CD4-positive, CD25-positive, alpha-beta regulatory T cell (primary cell): ENCODE data around the gene NFE2L3. TPM values are rescaled to one million over a fixed set of nuclear protein-coding genes. Genes with fewer than 3 reads are reported as not detected.
A peak's percentile ranks its signal among the peaks of the same experiment; 100 is the strongest.
"Not testable (repeated sequence)": the region's sequence is repeated elsewhere in the genome, so short reads cannot be mapped to it uniquely, and the experiment has no call there.

Experiments used
- ATAC-seq, 2 donors: fragments of 150-1000 bp; cut with Tn5 transposase; one replicate each; pipeline ENCODE4 v1.10.0; 2021; ENCODE audit warnings: low read depth in 2 of 2, moderate number of reproducible peaks in 2 of 2, moderate library complexity in 1 of 2
- DNase-seq, 3 donors: peaks; one replicate each; pipeline versions ENCODE4 v3.0.0 to v3.0.0-alpha.2; 2012 to 2022; ENCODE audit warnings: mixed read lengths in 1 of 3
- H3K27ac ChIP-seq: one replicate; pipeline ENCODE4 v1.7.0; 2013; ENCODE audit warnings: mild to moderate bottlenecking, low read length; ENCODE audit not compliant: insufficient read depth, poor library complexity, severe bottlenecking
- H3K27me3 ChIP-seq: one replicate; pipeline ENCODE4 v1.7.0; 2013; ENCODE audit warnings: low read length; ENCODE audit not compliant: control insufficient read depth, insufficient read depth
- H3K36me3 ChIP-seq: one replicate; pipeline ENCODE4 v1.7.0; 2013; ENCODE audit warnings: mild to moderate bottlenecking, low read length, moderate library complexity; ENCODE audit not compliant: control insufficient read depth, insufficient read depth
- H3K4me1 ChIP-seq: 2 replicates; pipeline ENCODE4 v1.7.0; 2013; ENCODE audit warnings: mild to moderate bottlenecking, low read length; ENCODE audit not compliant: insufficient read depth, control insufficient read depth, poor library complexity, severe bottlenecking
- H3K4me3 ChIP-seq: one replicate; pipeline ENCODE4 v1.7.0; 2013; ENCODE audit warnings: low read depth, mild to moderate bottlenecking, low read length, moderate library complexity
- H3K9me3 ChIP-seq, 2 experiments: 1 replicate in 1 of 2; 2 replicates in 1 of 2; pipeline ENCODE4 v1.7.0; 2013; ENCODE audit warnings: low read length in 2 of 2, mild to moderate bottlenecking in 1 of 2, moderate library complexity in 1 of 2; ENCODE audit not compliant: control insufficient read depth in 2 of 2
- H3K27ac Mint-ChIP-seq, 3 donors: one replicate each; pipeline ENCODE4 v1.8.0; 2020 to 2022; ENCODE audit warnings: mild to moderate bottlenecking in 3 of 3, mixed read lengths in 3 of 3, moderate library complexity in 2 of 3
- H3K27me3 Mint-ChIP-seq: one replicate; pipeline ENCODE4 v1.8.0; 2022; ENCODE audit warnings: mild to moderate bottlenecking, mixed read lengths
- H3K36me3 Mint-ChIP-seq: one replicate; pipeline ENCODE4 v1.8.0; 2020; ENCODE audit warnings: mixed read lengths
- H3K4me1 Mint-ChIP-seq, 4 donors: one replicate each; pipeline ENCODE4 v1.8.0; 2020 to 2022; ENCODE audit warnings: mixed read lengths in 4 of 4, mild to moderate bottlenecking in 1 of 4
- H3K4me3 Mint-ChIP-seq, 4 donors: one replicate each; pipeline ENCODE4 v1.8.0; 2020 to 2022; ENCODE audit warnings: mild to moderate bottlenecking in 4 of 4, mixed read lengths in 4 of 4, moderate library complexity in 3 of 4
- H3K9me3 Mint-ChIP-seq, 7 donors: one replicate each; pipeline ENCODE4 v1.8.0; 2020 to 2022; ENCODE audit warnings: mixed read lengths in 7 of 7, mild to moderate bottlenecking in 3 of 7, moderate library complexity in 2 of 7
- polyA plus RNA-seq, 4 donors: library from polyadenylated mRNA; unstranded; fragments of 300-500 nt; fragmentation: Illumina TruSeq; gene quantifications; one replicate each; pipeline ENCODE4 v1.2.3, GENCODE V29; 2021
- total RNA-seq: library from RNA; stranded (reverse); gene quantifications from one replicate; pipeline ENCODE4 v1.2.3, GENCODE V29; 2022

NFE2L3 gene
- total and polyA plus RNA-seq, 5 donors from 2014 or later, result 8.8 to 13.9 (median 12.8) TPM

- no peaks in the 10 kb centered on the region for H3K36me3 Mint-ChIP-seq
- peaks cover 18% of the 10 kb centered on the region for H3K27me3 Mint-ChIP-seq
- H3K4me3 Mint-ChIP-seq, result no peak overlapping the region
- no peaks in the 10 kb centered on the region for H3K9me3 ChIP-seq
- H3K27ac ChIP-seq, result no peak overlapping the region
- H3K27me3 ChIP-seq, result no peaks in the 10 kb centered on the region
- no peak overlapping the region for H3K27ac Mint-ChIP-seq
- H3K4me1 ChIP-seq, result no peaks in the 10 kb centered on the region
- no peak overlapping the region for H3K4me3 ChIP-seq
- peaks cover 0 to 10% (median 0%) of the 10 kb centered on the region in 4 donors for H3K4me1 Mint-ChIP-seq
- DNase-seq, result no peak
- peaks cover 0 to 2% (median 0%) of the 10 kb centered on the region in 7 donors for H3K9me3 Mint-ChIP-seq
- ATAC-seq, result no peak
- H3K36me3 ChIP-seq, result no peaks in the 10 kb centered on the region
These were observed 11.6 kb upstream of the NFE2L3 start for GRCh38 chr7:26140380-26140779.

GRCh38 chr7:26141077-26141476 is 10.9 kb upstream of the NFE2L3 start:
- no peak for ATAC-seq
- Histone ChIP-seq H3K36me3 (no peaks in the 10 kb centered on the region), H3K4me1 (no peaks in the 10 kb centered on the region), H3K4me3 (no peak overlapping the region), H3K9me3 (no peaks in the 10 kb centered on the region), H3K27ac (no peak overlapping the region), H3K27me3 (no peaks in the 10 kb centered on the region)
- no peaks in the 10 kb centered on the region for H3K36me3 Mint-ChIP-seq
- peak overlapping the region in 1 of 4 donors; percentile 72 for H3K4me3 Mint-ChIP-seq
- H3K27me3 Mint-ChIP-seq, result peaks cover 21% of the 10 kb centered on the region
- DNase-seq, result no peak
- no peaks in the 10 kb centered on the region for H3K9me3 Mint-ChIP-seq
- H3K4me1 Mint-ChIP-seq, result peaks cover 0 to 10% (median 0%) of the 10 kb centered on the region in 4 donors
- no peak overlapping the region for H3K27ac Mint-ChIP-seq

- H3K36me3 ChIP-seq, result no peaks in the 10 kb centered on the region
- DNase-seq, result no peak
- no peak overlapping the region for H3K27ac ChIP-seq
- H3K36me3 Mint-ChIP-seq, result no peaks in the 10 kb centered on the region
- no peak overlapping the region for H3K4me3 ChIP-seq
- H3K27me3 ChIP-seq, result no peaks in the 10 kb centered on the region
- ATAC-seq, result no peak
- H3K9me3 ChIP-seq, result no peaks in the 10 kb centered on the region
- peaks cover 0 to 10% (median 0%) of the 10 kb centered on the region in 4 donors for H3K4me1 Mint-ChIP-seq
- no peaks in the 10 kb centered on the region for H3K4me1 ChIP-seq
- no peak overlapping the region for H3K4me3 Mint-ChIP-seq
- H3K27ac Mint-ChIP-seq, result no peak overlapping the region
- H3K27me3 Mint-ChIP-seq, result peaks cover 24% of the 10 kb centered on the region
- H3K9me3 Mint-ChIP-seq, result peaks cover 0 to 2% (median 0%) of the 10 kb centered on the region in 7 donors
These were observed 8.5 kb upstream of the NFE2L3 start for GRCh38 chr7:26143298-26144048.

GRCh38 chr7:26144184-26145080 is 7.6 kb upstream of the NFE2L3 start:
- Mint-ChIP-seq H3K4me1 (peaks cover 0 to 10% (median 0%) of the 10 kb centered on the region in 4 donors), H3K27me3 (peaks cover 24% of the 10 kb centered on the region), H3K27ac (no peak overlapping the region), H3K36me3 (no peaks in the 10 kb centered on the region), H3K9me3 (peaks cover 0 to 2% (median 0%) of the 10 kb centered on the region in 7 donors), H3K4me3 (no peak overlapping the region)
- Histone ChIP-seq H3K4me1 (no peaks in the 10 kb centered on the region), H3K36me3 (no peaks in the 10 kb centered on the region), H3K4me3 (no peak overlapping the region), H3K27me3 (no peaks in the 10 kb centered on the region), H3K9me3 (no peaks in the 10 kb centered on the region), H3K27ac (no peak overlapping the region)
- no peak for ATAC-seq
- no peak for DNase-seq

- Histone ChIP-seq H3K36me3 (no peaks in the 10 kb centered on the region), H3K4me3 (no peak overlapping the region), H3K4me1 (no peaks in the 10 kb centered on the region), H3K9me3 (no peaks in the 10 kb centered on the region), H3K27me3 (no peaks in the 10 kb centered on the region), H3K27ac (no peak overlapping the region)
- H3K36me3 Mint-ChIP-seq, result no peaks in the 10 kb centered on the region
- peaks cover 0 to 2% (median 0%) of the 10 kb centered on the region in 7 donors for H3K9me3 Mint-ChIP-seq
- ATAC-seq, result no peak
- H3K27ac Mint-ChIP-seq, result no peak overlapping the region
- peaks cover 20% of the 10 kb centered on the region for H3K27me3 Mint-ChIP-seq
- peaks cover 0 to 7% (median 0%) of the 10 kb centered on the region in 4 donors for H3K4me1 Mint-ChIP-seq
- DNase-seq, result no peak
- H3K4me3 Mint-ChIP-seq, result no peak overlapping the region
These were observed 6.8 kb upstream of the NFE2L3 start for GRCh38 chr7:26145238-26145637.

GRCh38 chr7:26147030-26147429 is 5.0 kb upstream of the NFE2L3 start:
- Histone ChIP-seq H3K4me1 (peaks cover 7% of the 10 kb centered on the region), H3K27me3 (no peaks in the 10 kb centered on the region), H3K4me3 (no peak overlapping the region), H3K27ac (no peak overlapping the region), H3K36me3 (no peaks in the 10 kb centered on the region), H3K9me3 (no peaks in the 10 kb centered on the region)
- Mint-ChIP-seq H3K9me3 (peaks cover 0 to 2% (median 0%) of the 10 kb centered on the region in 7 donors), H3K27me3 (peaks cover 15% of the 10 kb centered on the region), H3K4me1 (peaks cover 4 to 14% (median 5%) of the 10 kb centered on the region in 4 donors), H3K36me3 (no peaks in the 10 kb centered on the region), H3K4me3 (peak overlapping the region in 1 of 4 donors; percentile 58), H3K27ac (no peak overlapping the region)
- DNase-seq, result no peak
- ATAC-seq, result no peak

- not testable (repeated sequence) for H3K4me3 ChIP-seq, H3K36me3 Mint-ChIP-seq, H3K9me3 Mint-ChIP-seq, ATAC-seq, H3K36me3 ChIP-seq, H3K27ac ChIP-seq, DNase-seq, H3K4me1 ChIP-seq, H3K27me3 ChIP-seq, H3K9me3 ChIP-seq, H3K27ac Mint-ChIP-seq, H3K4me3 Mint-ChIP-seq
- Mint-ChIP-seq H3K27me3 (peaks cover 15% of the 10 kb centered on the region), H3K4me1 (peaks cover 4 to 14% (median 5%) of the 10 kb centered on the region in 4 donors)
These were observed 4.2 kb upstream of the NFE2L3 start for GRCh38 chr7:26147646-26148306.
